Measurements from ENCODE around the gene AUTS2.

The AUTS2 gene

GRCh38 chr7:70092314-70093204 lies 494.3 kb downstream of the AUTS2 start (continued):
- TF ChIP-seq ZNF792 (tag by site-specific recombination; IDR thresholded peaks at IDR 0.05) (no peak), ATF2 (tag by site-specific recombination; IDR thresholded peaks at IDR 0.05; ENCODE audit: low read depth) (peak; percentile 60), ZFP69B (tag by site-specific recombination; IDR thresholded peaks at IDR 0.05) (peak; percentile 68), ZNF174 (tag by site-specific recombination; IDR thresholded peaks at IDR 0.05) (no peak), GLIS2 (tag by site-specific recombination; IDR thresholded peaks at IDR 0.05) (peak; percentile 72), ZNF544 (tag by site-specific recombination; IDR thresholded peaks at IDR 0.05) (no peak), ZSCAN16 (tag by site-specific recombination; IDR thresholded peaks at IDR 0.05) (peak; percentile 70; the same call in 1 of the 2 replicates), ZNF16 (tag by site-specific recombination; IDR thresholded peaks at IDR 0.05; ENCODE audit: low read depth) (no peak), ZNF621 (tag by site-specific recombination; IDR thresholded peaks at IDR 0.05) (no peak), ZNF157 (tag by site-specific recombination; IDR thresholded peaks at IDR 0.05) (no peak), KLF17 (tag by site-specific recombination; IDR thresholded peaks at IDR 0.05) (no peak), ZNF426 (tag by site-specific recombination; IDR thresholded peaks at IDR 0.05) (no peak), ZNF350 (tag by site-specific recombination; IDR thresholded peaks at IDR 0.05) (no peak), ZNF529 (tag by site-specific recombination; IDR thresholded peaks at IDR 0.05; ENCODE audit: insufficient replicate concordance) (peak; percentile 45), ZFP3 (tag by site-specific recombination; IDR thresholded peaks at IDR 0.05; ENCODE audit: low read depth) (0 out of 2 replicates have a peak, but pooled peaks have one; percentile 31), PATZ1 (tag by site-specific recombination; IDR thresholded peaks at IDR 0.05) (peak; percentile 76), ZNF37A (tag by site-specific recombination; IDR thresholded peaks at IDR 0.05) (no peak), OSR2 (tag by site-specific recombination; IDR thresholded peaks at IDR 0.05) (peak; percentile 99), BCL11B (tag by site-specific recombination; IDR thresholded peaks at IDR 0.05; ENCODE audit: low read depth) (peak; percentile 87), TCF7L2 (IDR thresholded peaks at IDR 0.05; ENCODE audit: borderline replicate concordance, low read depth, low read length) (0 out of 2 replicates have a peak, but pooled peaks have one; percentile 76), PRDM6 (tag by site-specific recombination; IDR thresholded peaks at IDR 0.05) (peak; percentile 99), ZNF518A (tag by site-specific recombination; conservative IDR thresholded peaks at IDR 0.05; ENCODE audit: low read depth) (0 out of 2 replicates have a peak, but pooled peaks have one; percentile 22), TSHZ1 (tag by site-specific recombination; IDR thresholded peaks at IDR 0.05; ENCODE audit: borderline replicate concordance) (peak; percentile 99)
